ENCODE data around the gene PPP1R37.

Gene PPP1R37

GRCh38 chr19:45189971-45190370 lies 97.0 kb downstream of the PPP1R37 start:
- no peak overlapping the region for H3K27ac ChIP-seq
- no peak for TF ChIP-seq CTCF (conservative IDR thresholded peaks at IDR 0.05)

GRCh38 chr19:45191375-45191774 lies 98.4 kb downstream of the PPP1R37 start:
- no peak overlapping the region for H3K27ac ChIP-seq
- TF ChIP-seq CTCF (conservative IDR thresholded peaks at IDR 0.05): no peak

GRCh38 chr19:45195764-45196163 lies 102.8 kb downstream of the PPP1R37 start:
- H3K27ac ChIP-seq: no peak overlapping the region
- TF ChIP-seq CTCF (conservative IDR thresholded peaks at IDR 0.05): no peak

All from VCaP (cell line).